Measurements from ENCODE around the gene KIRREL3.

The KIRREL3 gene

GRCh38 chr11:126732981-126733380 is 267.6 kb downstream of the KIRREL3 start:
- no peak for DNase-seq (ENCODE audit: low read depth, low spot score)
- CTCF ChIA-PET: interaction anchor here (4.1 kb wide), 1 partner anchor 16 kb away, joined by 30 read pairs; no protein-coding TSS in a partner anchor
- TF ChIP-seq, protein P1, sequence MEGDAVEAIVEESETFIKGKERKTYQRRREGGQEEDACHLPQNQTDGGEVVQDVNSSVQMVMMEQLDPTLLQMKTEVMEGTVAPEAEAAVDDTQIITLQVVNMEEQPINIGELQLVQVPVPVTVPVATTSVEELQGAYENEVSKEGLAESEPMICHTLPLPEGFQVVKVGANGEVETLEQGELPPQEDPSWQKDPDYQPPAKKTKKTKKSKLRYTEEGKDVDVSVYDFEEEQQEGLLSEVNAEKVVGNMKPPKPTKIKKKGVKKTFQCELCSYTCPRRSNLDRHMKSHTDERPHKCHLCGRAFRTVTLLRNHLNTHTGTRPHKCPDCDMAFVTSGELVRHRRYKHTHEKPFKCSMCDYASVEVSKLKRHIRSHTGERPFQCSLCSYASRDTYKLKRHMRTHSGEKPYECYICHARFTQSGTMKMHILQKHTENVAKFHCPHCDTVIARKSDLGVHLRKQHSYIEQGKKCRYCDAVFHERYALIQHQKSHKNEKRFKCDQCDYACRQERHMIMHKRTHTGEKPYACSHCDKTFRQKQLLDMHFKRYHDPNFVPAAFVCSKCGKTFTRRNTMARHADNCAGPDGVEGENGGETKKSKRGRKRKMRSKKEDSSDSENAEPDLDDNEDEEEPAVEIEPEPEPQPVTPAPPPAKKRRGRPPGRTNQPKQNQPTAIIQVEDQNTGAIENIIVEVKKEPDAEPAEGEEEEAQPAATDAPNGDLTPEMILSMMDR (IDR thresholded peaks at IDR 0.05; ENCODE audit: insufficient read depth, low read length, missing control alignments): no peak
- POLR2A ChIA-PET: interaction anchor here (0.7 kb wide), 1 partner anchor 60 kb away, joined by 3 read pairs; no protein-coding TSS in a partner anchor
- H3K4me3 ChIP-seq (ENCODE audit: low read depth, low read length): no peak overlapping the region

DNA sequence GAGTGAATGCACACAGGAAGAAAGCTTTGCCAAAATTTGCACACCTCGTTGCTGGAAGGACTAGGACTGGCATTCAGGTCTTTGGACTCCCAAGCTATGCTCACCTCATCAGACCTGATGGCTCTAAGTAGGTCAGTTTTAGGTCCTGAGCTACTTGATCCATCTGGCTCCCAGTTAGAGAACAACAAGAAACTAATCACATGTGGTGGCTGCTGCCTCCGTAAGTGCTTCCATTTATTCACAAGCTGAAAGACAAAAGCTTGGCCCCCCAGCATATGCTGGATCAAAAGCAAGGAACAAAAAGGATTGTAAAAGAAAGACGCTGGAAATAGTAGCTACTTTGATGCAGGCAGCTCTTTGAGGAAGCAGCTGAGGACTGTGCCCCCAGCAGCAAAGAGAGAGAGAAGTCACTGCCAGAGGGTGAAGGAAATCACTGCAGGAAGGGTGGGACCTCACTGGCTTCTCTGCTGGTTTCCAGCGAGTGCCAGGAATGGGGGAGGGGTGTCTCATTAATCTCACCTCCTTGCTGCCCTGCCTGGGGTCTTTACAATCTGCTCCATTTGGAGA is 268.9 kb downstream of the KIRREL3 start:
- DNase-seq (ENCODE audit: low read depth, low spot score): no peak
- H3K4me3 ChIP-seq (ENCODE audit: low read depth, low read length): no peak overlapping the region
- POLR2A ChIA-PET: no interaction called here
- TF ChIP-seq, protein P1 (IDR thresholded peaks at IDR 0.05; ENCODE audit: insufficient read depth, low read length, missing control alignments): no peak
- CTCF ChIA-PET: interaction anchor here (1.5 to 4.1 kb wide), 3 partner anchors 14 to 259 kb away, joined by 3 to 30 read pairs (median 9); no protein-coding TSS in a partner anchor

DNA sequence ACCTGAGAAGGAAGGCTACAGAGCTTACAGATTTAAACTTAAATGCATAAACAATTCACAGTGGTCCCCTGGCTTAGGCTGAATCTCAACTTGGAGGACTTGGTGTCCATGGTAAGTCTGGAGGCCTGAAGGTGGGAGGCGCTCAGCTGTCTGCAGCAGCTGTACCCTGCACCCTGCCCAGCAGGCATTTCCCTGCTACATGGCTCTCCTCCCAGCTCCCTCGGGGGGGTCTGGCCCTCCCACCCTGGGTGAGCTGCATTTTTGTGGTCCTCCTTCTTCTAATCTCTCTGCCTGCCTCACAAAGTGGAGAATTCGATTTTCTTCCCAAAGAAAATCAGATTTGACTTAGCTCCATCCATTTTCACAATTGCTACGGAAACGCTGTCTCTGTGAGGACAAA is 273.2 kb downstream of the KIRREL3 start:
- H3K4me3 ChIP-seq (ENCODE audit: low read depth, low read length): no peak overlapping the region
- CTCF ChIA-PET: interaction anchor here (1.0 to 4.4 kb wide), 5 partner anchors 9 to 264 kb away, joined by 3 to 35 read pairs (median 4); no protein-coding TSS in a partner anchor
- no peak for DNase-seq (ENCODE audit: low read depth, low spot score)
- POLR2A ChIA-PET: no interaction called here
- TF ChIP-seq, protein P1 (IDR thresholded peaks at IDR 0.05; ENCODE audit: insufficient read depth, low read length, missing control alignments): no peak

DNA sequence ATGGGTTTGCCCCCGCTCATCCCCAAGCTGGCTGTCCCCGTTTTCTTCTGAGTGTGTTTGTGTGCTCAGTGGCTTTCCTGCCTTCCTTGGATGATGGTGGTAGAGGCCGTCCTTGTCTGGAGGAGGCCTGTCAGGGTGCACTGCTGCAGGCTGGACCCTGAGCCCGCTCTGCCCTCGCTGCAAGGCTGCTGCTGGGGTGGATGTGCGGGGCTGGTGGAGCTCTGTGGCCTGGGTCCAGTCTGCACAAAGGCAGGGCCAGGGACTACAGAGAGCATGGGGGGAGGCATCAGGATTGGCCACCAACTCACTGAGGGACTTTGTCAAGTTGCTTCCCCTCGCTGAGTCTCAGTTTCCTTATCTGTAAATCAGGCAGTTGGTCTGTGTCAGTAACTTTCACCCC is 275.0 kb downstream of the KIRREL3 start:
- CTCF ChIA-PET: interaction anchor here (1.3 to 4.4 kb wide), 2 partner anchors 9 to 266 kb away, joined by 4 to 35 read pairs; no protein-coding TSS in a partner anchor
- DNase-seq (ENCODE audit: low read depth, low spot score): no peak
- TF ChIP-seq, protein P1 (IDR thresholded peaks at IDR 0.05; ENCODE audit: insufficient read depth, low read length, missing control alignments): no peak
- POLR2A ChIA-PET: no interaction called here
- no peak overlapping the region for H3K4me3 ChIP-seq (ENCODE audit: low read depth, low read length)

GRCh38 chr11:126725043-126725442 is 275.5 kb downstream of the KIRREL3 start:
- no peak overlapping the region for H3K4me3 ChIP-seq (ENCODE audit: low read depth, low read length)
- TF ChIP-seq, protein P1 (IDR thresholded peaks at IDR 0.05; ENCODE audit: insufficient read depth, low read length, missing control alignments): no peak
- POLR2A ChIA-PET: no interaction called here
- CTCF ChIA-PET: interaction anchor here (1.2 to 4.4 kb wide), 3 partner anchors 8 to 266 kb away, joined by 3 to 35 read pairs (median 4); no protein-coding TSS in a partner anchor
- DNase-seq (ENCODE audit: low read depth, low spot score): no peak

- no peak overlapping the region for H3K4me3 ChIP-seq (ENCODE audit: low read depth, low read length)
- TF ChIP-seq, protein P1 (IDR thresholded peaks at IDR 0.05; ENCODE audit: insufficient read depth, low read length, missing control alignments): no peak
- DNase-seq (ENCODE audit: low read depth, low spot score): no peak
- CTCF ChIA-PET: interaction anchor here (1.2 to 4.4 kb wide), 6 partner anchors 7 to 282 kb away, joined by 3 to 35 read pairs (median 4); no protein-coding TSS in a partner anchor
- POLR2A ChIA-PET: no interaction called here
These were observed 276.9 kb downstream of the KIRREL3 start for GRCh38 chr11:126723665-126724045.
